Right renal cortex interstitium (tissue), 3 donors: ENCODE data around the gene THAP9. TPM values are rescaled to one million over a fixed set of nuclear protein-coding genes. Genes with fewer than 3 reads are reported as not detected.

Source experiments
- DNase-seq, 3 donors: peaks; one replicate each; pipeline ENCODE4 v3.0.0-alpha.2; 2013; ENCODE audit warnings: low read depth in 3 of 3, low spot score in 2 of 3
- polyA plus RNA-seq, 3 donors: library from polyadenylated mRNA; unstranded; fragments of 120-200 nt; gene quantifications; one replicate each; pipeline ENCODE4 v1.2.1, GENCODE V29; 2013; ENCODE audit not compliant: insufficient read length in 3 of 3

The THAP9 gene
- polyA plus RNA-seq, 3 donors: 9.9 to 12.6 (median 11.2) TPM

DNA sequence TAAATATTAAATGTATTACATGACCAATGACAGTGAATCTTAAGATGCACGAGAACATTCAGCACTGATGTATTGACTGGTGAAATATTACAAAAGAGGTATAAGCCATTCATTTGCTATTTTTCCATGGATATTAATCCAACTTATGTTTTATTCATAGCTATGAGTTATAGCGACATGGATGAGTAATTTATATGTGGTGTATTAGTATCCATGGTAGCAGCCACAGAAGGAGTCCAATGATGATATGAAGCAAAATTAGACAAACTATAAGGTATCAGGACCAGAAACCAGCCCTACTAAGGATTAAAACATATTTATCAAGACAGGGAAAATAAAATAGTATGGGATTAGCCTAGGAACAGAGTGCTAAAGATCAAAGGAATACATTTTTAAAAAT is 50.7 kb downstream of the THAP9 start:
- DNase-seq: no peak

DNA sequence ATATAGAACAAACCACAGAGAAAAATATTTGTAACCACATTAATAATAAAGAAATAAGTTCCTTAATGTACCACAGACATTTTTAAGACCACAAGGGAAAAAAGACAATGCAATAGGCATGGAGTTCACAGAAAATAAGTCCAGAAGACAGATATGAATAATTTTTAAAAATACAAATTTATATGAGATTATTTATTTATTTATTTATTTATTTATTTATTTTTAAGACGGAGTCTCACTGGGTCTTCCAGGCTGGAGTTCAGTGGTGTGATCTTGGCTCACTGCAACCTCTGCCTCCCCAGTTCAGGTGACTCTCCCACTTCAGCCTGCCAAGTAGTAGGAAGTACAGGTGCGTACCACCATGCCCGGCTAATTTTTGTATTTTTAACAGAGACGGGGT is 53.7 kb downstream of the THAP9 start:
- no peak for DNase-seq

DNA sequence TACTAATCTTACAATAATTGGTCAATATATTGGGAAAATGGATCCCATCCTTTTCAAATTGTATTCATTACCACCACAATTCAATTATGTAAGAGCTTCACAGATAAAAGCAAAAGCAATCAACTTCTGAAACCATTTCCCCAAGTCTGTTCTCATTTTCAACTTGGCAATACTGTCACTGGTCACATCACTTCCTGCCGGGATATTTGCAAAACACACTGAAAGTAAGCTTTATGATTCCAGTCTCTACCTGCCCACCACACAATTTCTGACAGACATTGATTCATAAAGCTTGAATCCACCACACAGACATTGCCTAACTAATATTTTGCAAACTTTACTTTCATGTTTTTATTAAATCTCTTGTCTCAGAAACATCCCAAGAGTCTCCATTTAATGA is 56.5 kb downstream of the THAP9 start:
- no peak for DNase-seq

DNA sequence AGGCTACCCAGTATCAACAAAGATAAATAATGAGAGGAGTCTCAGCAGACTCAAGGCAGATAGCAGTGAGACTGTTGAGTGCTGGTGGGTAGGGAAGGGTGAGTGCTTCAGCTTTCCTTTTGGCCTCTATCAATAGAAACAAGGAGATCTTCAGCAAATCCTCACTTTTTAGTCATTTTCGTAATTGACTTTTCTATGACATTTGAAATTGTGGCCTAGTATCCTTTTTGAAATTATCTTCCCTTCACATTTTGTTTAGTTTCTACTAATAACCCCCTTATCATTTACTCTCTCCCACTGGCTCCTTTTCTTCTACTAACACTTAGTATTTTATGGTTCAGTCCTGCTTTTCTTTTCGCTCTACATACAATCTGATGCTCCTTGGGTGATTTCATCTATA is 65.2 kb downstream of the THAP9 start:
- DNase-seq: no peak

DNA sequence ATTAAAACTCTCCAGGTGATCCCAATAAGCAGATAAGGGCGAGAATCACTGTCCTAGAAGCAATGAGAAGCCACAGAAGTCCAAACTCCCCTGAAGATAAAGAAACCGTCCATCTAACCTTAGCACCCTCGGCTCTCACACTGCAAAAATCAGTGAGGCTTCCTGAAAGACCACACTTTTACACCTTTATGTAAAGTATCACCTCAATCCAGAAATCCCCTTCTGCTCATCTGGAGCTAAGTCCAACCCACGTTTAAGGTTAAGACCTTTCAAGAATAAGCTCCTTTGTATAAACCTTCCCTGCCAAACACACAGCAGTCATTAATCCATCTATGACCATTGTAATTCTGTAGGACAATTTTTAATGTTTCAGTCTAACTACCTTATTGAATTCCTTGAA is 68.4 kb downstream of the THAP9 start:
- DNase-seq: no peak

DNA sequence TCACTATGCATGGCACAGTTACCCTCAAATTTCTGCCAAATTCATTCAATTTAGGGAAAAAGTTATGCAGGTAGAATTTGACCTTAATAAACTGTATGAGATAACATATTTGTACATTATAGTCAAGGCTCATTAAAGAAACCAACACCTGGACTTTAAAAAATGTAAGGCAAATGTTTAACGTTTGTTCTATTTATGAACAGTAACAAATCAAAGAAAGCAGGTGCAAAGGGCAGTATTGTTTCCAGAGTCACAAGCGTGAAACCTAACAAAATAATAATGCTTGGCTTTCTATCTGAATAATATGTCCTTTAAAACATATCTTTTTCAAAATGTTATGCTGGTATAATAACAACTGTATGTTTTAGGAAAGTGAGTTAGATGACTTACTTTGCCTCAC is 68.9 kb downstream of the THAP9 start:
- no peak for DNase-seq

Other genes starting within 250 kb of the THAP9 start
- gene SCD5, start 101.9 kb upstream of the THAP9 start, polyA plus RNA-seq: 10 to 100 TPM; 30.0 to 44.7 (median 38.1) TPM
- 100 to 1,000 TPM; 225 to 236 (median 233) TPM for gene SEC31A, start 9.6 kb upstream of the THAP9 start, polyA plus RNA-seq
- 10 to 100 TPM; 16.1 to 16.4 (median 16.1) TPM for gene LIN54, start 110.1 kb downstream of the THAP9 start, polyA plus RNA-seq
- gene COPS4, start 134.4 kb downstream of the THAP9 start, polyA plus RNA-seq: 10 to 100 TPM; 84.7 to 95.5 (median 90.3) TPM
- gene PLAC8, start 214.0 kb downstream of the THAP9 start, polyA plus RNA-seq: 1 to 10 TPM; 2.6 to 2.7 (median 2.7) TPM